ENCODE data around the gene CSPG4. TPM values are rescaled to one million over a fixed set of nuclear protein-coding genes. Genes with fewer than 3 reads are reported as not detected.

The CSPG4 gene
- total and polyA plus RNA-seq, 9 of the 15 experiments (the other 6 are each of a cell fraction or from before 2014, with no cell fraction given), result under 0.01 to 0.07 (median 0.04) TPM; not detected in 5

DNA sequence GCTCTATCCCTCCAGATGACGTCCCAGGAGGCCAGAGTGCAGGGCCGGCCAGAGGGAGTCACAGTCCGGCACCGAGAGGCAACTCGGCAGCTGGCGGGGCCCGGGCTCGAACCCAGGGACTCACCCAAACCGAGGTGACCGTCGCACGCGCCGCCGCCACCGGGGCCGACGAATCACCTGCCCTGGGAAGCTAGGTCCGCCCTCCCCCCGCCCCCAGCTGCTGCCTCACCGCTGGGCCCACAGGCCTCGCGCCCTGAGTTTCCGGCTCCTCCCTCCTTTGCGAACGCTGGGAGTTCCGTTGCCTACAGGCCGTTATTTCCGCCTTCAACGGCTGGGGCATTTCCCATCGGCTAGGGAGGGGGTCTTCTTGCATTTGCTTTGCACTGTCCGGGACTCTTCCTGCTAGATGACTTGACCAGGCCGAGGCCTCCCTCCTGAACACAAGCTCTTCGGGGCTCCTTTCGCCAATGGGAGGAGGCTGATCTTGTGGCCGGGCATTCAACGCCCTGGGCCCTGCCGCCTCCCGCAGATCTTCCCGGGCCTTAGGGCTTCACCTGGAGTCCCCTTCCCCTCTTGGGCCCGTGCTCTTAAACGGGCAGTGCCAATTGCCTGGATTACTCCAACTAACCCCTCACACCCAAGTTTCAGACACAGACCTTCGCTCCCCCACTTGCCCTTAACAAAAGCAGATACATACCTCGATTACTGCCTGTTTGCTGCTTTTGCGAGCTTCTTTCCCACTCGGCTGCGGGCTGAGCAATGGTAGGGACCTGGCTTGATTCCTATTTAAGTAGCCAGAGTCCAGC, 86.9 kb downstream of the CSPG4 start, which contains the start of gene SNUPN (continued):
- TF ChIP-seq ZBTB11 (CRISPR knock-in tag; IDR thresholded peaks at IDR 0.05) (peak in 1 of 3 experiments; percentile 78; a peak in 2 of 6 replicates), NEUROD1 (IDR thresholded peaks at IDR 0.05; ENCODE audit: borderline replicate concordance, low read depth, low read length, partially characterized antibody) (peak; percentile 82), FUS (optimal IDR thresholded peaks at IDR 0.05; ENCODE audit: low read depth, low read length) (peak; percentile 31), ZNF232 (CRISPR knock-in tag; IDR thresholded peaks at IDR 0.05) (0 out of 2 replicates have a peak, but pooled peaks have one; percentile 27), E2F3 (CRISPR knock-in tag; IDR thresholded peaks at IDR 0.05) (peak; percentile 49; the same call in 1 of the 2 replicates), ELF2 (CRISPR knock-in tag; IDR thresholded peaks at IDR 0.05) (peak; percentile 84), ATF1 (CRISPR knock-in tag; IDR thresholded peaks at IDR 0.05) (no peak; the same call in 1 of the 2 replicates), ATF1 (tag; IDR thresholded peaks at IDR 0.05) (peak; percentile 78), U2AF1 (optimal IDR thresholded peaks at IDR 0.05; ENCODE audit: low read depth, low read length) (no peak), ZNF76 (CRISPR knock-in tag; IDR thresholded peaks at IDR 0.05; ENCODE audit: borderline replicate concordance) (0 out of 2 replicates have a peak, but pooled peaks have one; percentile 41), TBP (optimal IDR thresholded peaks at IDR 0.05; ENCODE audit: low read depth, low read length) (peak; percentile 78), SMC3 (conservative IDR thresholded peaks at IDR 0.05; ENCODE audit: insufficient read depth, low read depth, low read length) (0 out of 2 replicates have a peak, but pooled peaks have one; percentile 7), ZC3H8 (IDR thresholded peaks at IDR 0.05) (peak; percentile 52; the same call in 1 of the 2 replicates), EZH2 (IDR thresholded peaks at IDR 0.05; ENCODE audit: borderline replicate concordance, low read depth, low read length) (no peak), YY1 (IDR thresholded peaks at IDR 0.05; ENCODE audit: borderline replicate concordance in 1 of 3, control insufficient read depth in 1 of 3, extremely low read depth in 1 of 3, insufficient read depth in 3 of 3, insufficient read length in 1 of 3, insufficient replicate concordance in 2 of 3, low read depth in 1 of 3, low read length in 2 of 3) (peak in 1 of 3 experiments; percentile 24), HEY1 (CRISPR knock-in tag; IDR thresholded peaks at IDR 0.05; ENCODE audit: borderline replicate concordance) (no peak), WHSC1 (IDR thresholded peaks at IDR 0.05; ENCODE audit: low read length) (no peak), ZBTB7A (IDR thresholded peaks at IDR 0.05; ENCODE audit: borderline replicate concordance, control insufficient read depth, low read depth, low read length) (peak; percentile 67), MAFG (tag; conservative IDR thresholded peaks at IDR 0.05) (no peak), HDAC8 (tag; IDR thresholded peaks at IDR 0.05) (peak; percentile 56; the same call in 1 of the 2 replicates)
- TF ChIP-seq, protein P1, sequence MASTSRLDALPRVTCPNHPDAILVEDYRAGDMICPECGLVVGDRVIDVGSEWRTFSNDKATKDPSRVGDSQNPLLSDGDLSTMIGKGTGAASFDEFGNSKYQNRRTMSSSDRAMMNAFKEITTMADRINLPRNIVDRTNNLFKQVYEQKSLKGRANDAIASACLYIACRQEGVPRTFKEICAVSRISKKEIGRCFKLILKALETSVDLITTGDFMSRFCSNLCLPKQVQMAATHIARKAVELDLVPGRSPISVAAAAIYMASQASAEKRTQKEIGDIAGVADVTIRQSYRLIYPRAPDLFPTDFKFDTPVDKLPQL (IDR thresholded peaks at IDR 0.05; ENCODE audit: extremely low read depth, insufficient read length), result no peak
- TF ChIP-seq, protein P2, sequence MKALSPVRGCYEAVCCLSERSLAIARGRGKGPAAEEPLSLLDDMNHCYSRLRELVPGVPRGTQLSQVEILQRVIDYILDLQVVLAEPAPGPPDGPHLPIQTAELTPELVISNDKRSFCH (CRISPR knock-in tag; IDR thresholded peaks at IDR 0.05), result no peak
- TF ChIP-seq, protein P2 (tag; IDR thresholded peaks at IDR 0.05), result peak; percentile 7
